ENCODE measurements around the gene TNRC6B.
"Not testable (repeated sequence)": the region's sequence is repeated elsewhere in the genome, so short reads cannot be mapped to it uniquely, and the experiment has no call there.

The TNRC6B gene

DNA sequence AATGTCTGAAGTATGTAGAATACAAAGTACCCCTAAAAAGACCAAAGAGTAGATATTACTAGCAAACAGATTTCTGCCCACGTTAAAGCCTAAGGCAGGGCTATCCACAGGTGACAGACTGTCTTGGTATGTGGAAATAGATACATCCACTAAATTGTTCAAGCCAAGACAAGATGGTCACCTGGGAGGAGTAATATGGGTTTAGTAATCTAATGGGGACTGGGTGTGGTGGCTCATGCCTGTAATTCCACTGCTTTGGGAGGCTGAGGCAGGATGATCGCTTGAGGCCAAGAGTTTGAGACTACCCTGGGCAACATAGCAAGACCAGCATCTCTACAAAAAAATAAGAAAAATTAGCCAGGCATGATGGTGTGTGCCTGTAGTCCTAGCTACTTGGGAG is 200.2 kb downstream of the TNRC6B start:
- no peak for DNase-seq

DNA sequence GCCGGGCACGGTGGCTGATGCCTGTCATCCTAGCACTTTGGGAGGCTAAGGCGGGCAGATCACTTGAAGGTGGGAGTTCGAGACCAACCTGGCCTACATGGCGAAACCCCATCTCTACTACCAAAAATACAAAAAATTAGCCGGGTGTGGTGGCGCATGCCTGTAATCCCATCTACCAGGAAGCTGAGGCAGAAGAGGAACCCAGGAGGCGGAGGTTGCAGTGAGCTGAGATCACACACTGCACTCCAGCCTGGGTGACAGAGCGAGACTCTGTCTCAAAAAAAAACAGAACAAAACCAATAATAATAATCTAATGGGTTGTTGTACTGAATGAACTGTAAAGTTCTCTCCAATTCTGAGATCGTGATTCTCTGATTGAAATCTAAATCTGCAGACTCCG is 200.7 kb downstream of the TNRC6B start:
- DNase-seq: not testable (repeated sequence)

DNA sequence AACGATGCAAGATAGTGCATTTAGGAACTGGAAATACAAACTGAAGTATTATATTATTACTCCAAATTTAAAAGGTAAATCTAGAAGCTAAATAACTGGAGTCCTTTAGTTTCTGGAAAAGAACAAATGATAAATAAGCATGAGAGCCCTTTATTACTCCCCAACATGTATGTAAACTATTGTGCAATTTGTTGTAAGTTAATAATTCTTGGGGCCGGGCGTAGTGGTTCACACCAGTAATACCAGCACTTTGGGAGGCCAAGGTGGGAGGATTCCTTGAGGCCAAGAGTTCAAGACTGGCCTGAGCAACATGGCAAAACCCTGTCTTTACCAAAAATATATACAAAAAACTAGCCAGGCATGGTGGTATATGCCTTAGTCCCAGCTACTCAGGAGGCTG is 203.7 kb downstream of the TNRC6B start:
- DNase-seq: no peak

DNA sequence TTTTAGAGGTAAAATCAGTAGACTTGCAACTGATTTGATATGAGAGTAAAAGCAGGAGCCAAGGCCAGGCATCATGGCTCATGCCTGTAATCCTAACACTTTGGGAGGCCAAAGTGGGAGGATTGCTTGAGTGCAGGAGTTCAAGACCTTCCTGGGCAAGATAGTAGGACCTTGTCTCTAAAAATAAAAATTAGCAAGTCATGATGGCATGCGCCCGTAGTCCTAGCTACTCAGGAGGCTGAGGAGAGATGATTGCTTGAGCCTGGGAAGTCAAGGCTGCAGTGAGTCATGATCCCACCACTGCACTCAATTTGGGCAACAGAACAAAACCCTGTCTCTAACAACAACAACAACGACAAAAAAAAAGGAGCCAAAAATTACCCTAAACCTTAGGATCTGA is 206.2 kb downstream of the TNRC6B start:
- DNase-seq: no peak

DNA sequence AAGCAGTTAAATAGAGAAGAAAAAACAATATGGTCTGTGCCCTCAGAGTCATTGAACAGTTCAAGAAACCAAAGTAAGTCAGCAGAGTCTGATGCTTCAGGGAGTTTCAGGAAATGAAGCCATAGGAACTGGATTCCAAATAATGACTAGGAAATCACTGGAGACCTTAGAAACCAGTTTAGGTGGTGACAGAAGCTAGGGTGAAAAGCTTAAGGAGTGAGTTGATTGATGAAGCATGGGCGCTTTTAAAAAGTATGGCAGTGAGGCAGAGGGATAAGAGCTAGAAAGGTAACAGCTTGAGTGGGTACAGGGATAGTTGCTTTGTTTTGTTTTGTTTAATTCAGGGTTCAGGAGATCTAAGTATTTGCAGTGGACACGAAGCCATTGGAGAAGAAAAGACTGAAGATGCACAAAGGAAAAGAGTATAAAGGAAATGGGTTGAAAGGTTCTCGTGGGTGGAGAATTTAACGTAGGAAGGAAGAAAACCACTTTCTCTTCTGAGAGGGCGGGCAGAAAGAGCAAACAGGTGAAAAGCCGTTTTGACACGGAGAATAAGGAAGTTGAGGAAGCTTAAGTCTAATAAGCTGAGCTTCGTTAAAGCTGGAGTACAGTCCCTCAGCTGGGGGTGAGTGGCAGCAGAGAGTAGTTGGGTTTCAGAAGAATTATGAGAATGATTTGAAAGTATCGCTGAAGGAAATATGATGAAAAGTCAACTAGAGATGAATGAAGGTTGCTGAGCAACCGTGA is 207.5 kb downstream of the TNRC6B start:
- DNase-seq: no peak
